ENCODE data around the gene OSBP2.

OSBP2 gene

GRCh38 chr22:30712094-30712493 lies 17.4 kb downstream of the OSBP2 start:
- TF ChIP-seq POLR2AphosphoS5 (IDR thresholded peaks at IDR 0.05; ENCODE audit: low read depth, low read length) (no peak), TAF1 (IDR thresholded peaks at IDR 0.05; ENCODE audit: borderline replicate concordance, insufficient read depth, low read length) (no peak), FOXP2 (optimal IDR thresholded peaks at IDR 0.05; ENCODE audit: borderline replicate concordance, extremely low read depth, extremely low read length, insufficient read depth) (no peak), SIN3A (IDR thresholded peaks at IDR 0.05; ENCODE audit: borderline replicate concordance, insufficient read depth, low read length) (no peak), REST (IDR thresholded peaks at IDR 0.05; ENCODE audit: insufficient read depth in 1 of 2, low read depth in 2 of 2, low read length in 2 of 2) (no peak)

- TF ChIP-seq TAF1 (IDR thresholded peaks at IDR 0.05; ENCODE audit: borderline replicate concordance, insufficient read depth, low read length) (no peak), SIN3A (IDR thresholded peaks at IDR 0.05; ENCODE audit: borderline replicate concordance, insufficient read depth, low read length) (no peak), REST (IDR thresholded peaks at IDR 0.05; ENCODE audit: insufficient read depth in 1 of 2, low read depth in 2 of 2, low read length in 2 of 2) (no peak), POLR2AphosphoS5 (IDR thresholded peaks at IDR 0.05; ENCODE audit: low read depth, low read length) (no peak), FOXP2 (optimal IDR thresholded peaks at IDR 0.05; ENCODE audit: borderline replicate concordance, extremely low read depth, extremely low read length, insufficient read depth) (no peak)
Observed at GRCh38 chr22:30714062-30714461, 19.4 kb downstream of the OSBP2 start.

- no peak for TF ChIP-seq POLR2AphosphoS5 (IDR thresholded peaks at IDR 0.05; ENCODE audit: low read depth, low read length)
- no peak for TF ChIP-seq SIN3A (IDR thresholded peaks at IDR 0.05; ENCODE audit: borderline replicate concordance, insufficient read depth, low read length)
- no peak for TF ChIP-seq REST (IDR thresholded peaks at IDR 0.05; ENCODE audit: insufficient read depth in 1 of 2, low read depth in 2 of 2, low read length in 2 of 2)
- TF ChIP-seq FOXP2 (optimal IDR thresholded peaks at IDR 0.05; ENCODE audit: borderline replicate concordance, extremely low read depth, extremely low read length, insufficient read depth), result no peak
- TF ChIP-seq TAF1 (IDR thresholded peaks at IDR 0.05; ENCODE audit: borderline replicate concordance, insufficient read depth, low read length), result no peak
Observed at GRCh38 chr22:30717331-30717921, 22.8 kb downstream of the OSBP2 start.

GRCh38 chr22:30717952-30718351 lies 23.3 kb downstream of the OSBP2 start:
- no peak for TF ChIP-seq TAF1 (IDR thresholded peaks at IDR 0.05; ENCODE audit: borderline replicate concordance, insufficient read depth, low read length)
- no peak for TF ChIP-seq SIN3A (IDR thresholded peaks at IDR 0.05; ENCODE audit: borderline replicate concordance, insufficient read depth, low read length)
- TF ChIP-seq REST (IDR thresholded peaks at IDR 0.05; ENCODE audit: insufficient read depth in 1 of 2, low read depth in 2 of 2, low read length in 2 of 2), result no peak

GRCh38 chr22:30718491-30718890 lies 23.8 kb downstream of the OSBP2 start:
- TF ChIP-seq TAF1 (IDR thresholded peaks at IDR 0.05; ENCODE audit: borderline replicate concordance, insufficient read depth, low read length) (no peak), REST (IDR thresholded peaks at IDR 0.05; ENCODE audit: insufficient read depth in 1 of 2, low read depth in 2 of 2, low read length in 2 of 2) (no peak), SIN3A (IDR thresholded peaks at IDR 0.05; ENCODE audit: borderline replicate concordance, insufficient read depth, low read length) (no peak), POLR2AphosphoS5 (IDR thresholded peaks at IDR 0.05; ENCODE audit: low read depth, low read length) (no peak), FOXP2 (optimal IDR thresholded peaks at IDR 0.05; ENCODE audit: borderline replicate concordance, extremely low read depth, extremely low read length, insufficient read depth) (no peak)

Data from PFSK-1 (cell line).